CD4-positive, alpha-beta T cell treated with Interferon alpha-2 for 1 hour (primary cell): ENCODE data around the gene GNB1.
"Not testable (repeated sequence)": the region's sequence is repeated elsewhere in the genome, so short reads cannot be mapped to it uniquely, and the experiment has no call there.

ENCODE experiments used
- DNase-seq, 2 donors: peaks; one replicate each; pipeline ENCODE4 v3.0.0-alpha.2; 2020 to 2022

The GNB1 gene

DNA sequence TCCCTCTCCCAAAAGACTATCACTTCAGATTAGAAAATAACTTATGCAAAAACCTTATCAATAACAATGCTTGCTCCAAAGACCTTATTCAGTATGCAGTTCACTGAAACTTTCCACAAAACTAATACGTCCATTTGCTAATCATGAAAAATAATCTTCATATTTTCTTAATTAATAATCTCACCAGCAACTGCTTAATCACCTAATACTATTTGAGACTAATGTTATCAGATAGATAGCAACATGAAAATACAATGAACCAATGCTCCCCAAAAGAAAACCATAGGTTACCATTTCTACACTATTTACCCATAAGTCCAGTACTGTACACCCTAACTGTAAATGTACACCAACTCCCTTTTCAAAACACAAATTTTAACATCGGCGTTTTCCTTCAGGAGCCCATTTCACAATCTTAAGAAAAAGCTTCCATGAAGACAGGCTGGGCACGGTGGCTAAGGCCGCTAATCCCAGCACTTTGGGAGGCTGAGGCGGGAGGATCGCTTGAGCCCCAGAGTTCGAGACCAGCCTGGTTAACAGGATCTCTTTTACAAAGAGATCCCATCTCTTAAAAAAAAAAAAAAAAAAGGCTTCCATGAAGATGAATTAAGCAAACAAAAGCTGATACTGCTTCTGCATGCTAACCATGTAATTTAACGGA lies 1.7 kb downstream of the GNB1 start:
- no peak for DNase-seq

DNA sequence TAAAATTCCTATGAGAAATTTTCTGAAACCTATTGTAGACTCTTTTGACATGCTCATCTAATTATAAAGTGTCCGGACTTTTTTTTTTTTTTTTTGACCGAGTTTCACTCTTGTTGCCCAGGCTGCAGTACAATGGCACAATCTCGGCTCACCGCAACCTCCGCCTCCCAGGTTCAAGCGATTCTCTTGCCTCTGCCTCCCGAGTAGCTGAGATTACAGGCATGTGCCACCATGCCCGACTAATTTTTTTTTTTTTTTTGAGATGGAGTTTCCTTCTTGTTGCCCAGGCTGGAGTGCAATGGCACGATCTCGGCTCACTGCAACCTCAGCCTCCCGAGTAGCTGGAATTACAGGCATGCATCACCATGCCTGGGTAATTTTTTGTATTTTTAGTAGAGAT lies 7.0 kb downstream of the GNB1 start:
- not testable (repeated sequence) for DNase-seq

DNA sequence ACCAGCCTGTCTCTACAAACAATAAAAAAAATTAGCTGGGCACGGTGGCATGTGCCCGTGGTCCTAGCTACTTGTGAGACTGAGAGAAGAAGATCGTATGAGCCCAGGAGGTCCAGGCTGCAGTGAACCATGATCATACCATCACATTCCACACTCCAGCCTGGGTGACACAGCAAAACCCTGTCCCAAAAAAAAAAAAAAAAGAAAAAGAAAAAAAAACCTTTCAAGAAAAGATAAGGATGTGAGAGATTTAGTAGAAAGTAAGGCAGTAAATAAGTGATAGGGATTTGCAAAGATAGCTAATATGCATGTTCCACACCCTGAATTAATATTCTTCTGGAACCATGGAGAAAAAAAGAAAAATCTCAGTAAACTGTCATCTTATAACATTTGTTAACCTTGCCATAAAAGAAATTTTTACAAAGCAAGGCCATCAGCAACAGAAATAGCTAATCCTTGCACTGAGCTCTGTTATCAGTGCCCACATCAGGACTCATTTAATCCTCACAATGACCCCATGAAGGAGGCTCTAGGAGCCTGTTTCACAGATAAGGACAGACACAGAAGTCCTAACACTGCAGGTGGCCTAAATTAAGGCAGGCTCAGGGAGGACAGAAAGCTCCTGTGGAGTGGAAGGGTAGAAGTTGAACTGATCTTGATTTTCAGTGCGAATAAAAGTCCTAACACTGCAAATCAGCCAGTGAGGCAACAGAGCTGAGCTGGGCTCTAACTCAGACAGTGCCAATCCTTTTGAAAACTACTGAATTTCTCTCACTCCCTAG lies 7.6 kb downstream of the GNB1 start:
- no peak for DNase-seq

GRCh38 chr1:1881727-1882126 lies 9.2 kb downstream of the GNB1 start:
- no peak for DNase-seq

GRCh38 chr1:1880617-1881312 lies 10.1 kb downstream of the GNB1 start:
- no peak for DNase-seq

- no peak for DNase-seq
These were observed 10.9 kb downstream of the GNB1 start for GRCh38 chr1:1879942-1880341.

DNA sequence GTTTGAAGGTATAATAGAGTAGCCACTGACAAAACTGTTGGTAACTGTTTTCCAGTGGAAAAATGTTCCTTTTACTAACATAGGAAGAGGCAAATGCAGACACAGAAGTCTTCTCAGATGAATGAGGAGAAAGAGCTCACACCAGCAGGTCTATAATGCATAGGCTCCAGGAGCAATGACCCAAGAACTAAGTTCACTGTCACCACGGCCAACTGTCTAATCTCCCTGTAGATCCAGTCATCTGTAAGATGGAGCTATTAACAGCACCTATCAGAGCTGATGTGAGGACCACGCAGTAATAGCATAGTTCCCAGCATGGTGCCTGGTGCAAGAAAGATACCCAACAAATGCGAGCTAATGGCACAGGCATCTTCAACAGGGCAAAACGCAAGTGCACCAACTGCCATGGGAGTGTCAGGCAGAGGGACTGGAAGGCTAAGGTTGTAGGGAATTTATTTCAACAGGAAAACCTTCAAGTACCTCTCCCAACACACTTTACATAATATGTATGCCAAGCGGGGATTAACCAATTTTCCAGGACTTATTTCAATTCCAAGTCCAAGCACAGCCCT lies 12.9 kb downstream of the GNB1 start:
- no peak for DNase-seq

DNA sequence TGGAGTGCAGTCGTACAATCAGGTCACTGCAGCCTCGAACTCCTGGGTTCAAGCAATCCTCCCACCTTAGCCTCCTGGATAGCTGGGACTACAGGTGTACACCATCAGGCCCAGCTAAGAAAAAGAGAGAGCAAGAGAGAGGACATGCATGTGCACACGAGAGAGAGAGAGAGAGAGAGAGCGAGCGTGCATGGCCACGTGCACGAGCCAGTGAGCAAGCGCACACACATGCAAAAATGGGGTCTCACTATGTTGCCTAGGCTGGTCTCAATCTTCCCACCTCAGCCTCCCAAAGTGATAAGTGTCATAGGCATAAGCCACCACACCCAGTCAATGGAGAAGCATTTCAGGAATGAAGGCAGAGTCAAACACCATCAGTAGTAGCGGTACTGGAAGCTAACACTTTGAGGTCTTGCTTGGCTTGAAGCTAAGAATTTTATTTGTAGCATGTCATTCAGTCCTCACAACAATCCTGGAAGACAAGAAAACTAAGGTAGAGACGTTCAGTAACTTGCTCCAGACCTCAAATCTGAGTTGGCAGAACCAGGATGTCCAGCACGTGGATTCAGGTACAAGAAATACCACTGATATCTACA lies 14.5 kb downstream of the GNB1 start:
- no peak for DNase-seq

GRCh38 chr1:1875932-1876331 lies 15.0 kb downstream of the GNB1 start:
- no peak for DNase-seq

- DNase-seq, result no peak
These were observed 16.0 kb downstream of the GNB1 start for GRCh38 chr1:1874901-1875300.

DNA sequence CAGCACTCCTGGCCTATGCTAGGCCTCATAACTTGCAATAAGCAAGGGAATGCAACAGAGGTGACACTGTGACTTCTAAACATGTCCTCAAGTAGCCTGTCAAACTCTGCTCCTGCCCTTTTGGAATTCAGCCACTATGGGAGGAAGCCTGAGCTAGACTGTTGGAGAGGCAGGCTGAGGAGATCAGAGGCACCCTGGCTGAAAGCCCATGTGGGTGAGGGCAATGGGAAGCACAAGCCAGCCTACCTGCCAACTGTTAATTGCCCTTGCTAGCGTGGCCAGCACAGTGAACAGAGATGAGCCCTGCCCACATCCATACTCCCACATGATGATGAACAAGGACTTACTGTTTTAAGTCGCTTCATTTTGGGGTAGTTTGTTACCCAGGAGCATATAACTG lies 17.7 kb downstream of the GNB1 start:
- no peak for DNase-seq

- DNase-seq, result no peak
These were observed 18.4 kb downstream of the GNB1 start for GRCh38 chr1:1872329-1872994.

DNA sequence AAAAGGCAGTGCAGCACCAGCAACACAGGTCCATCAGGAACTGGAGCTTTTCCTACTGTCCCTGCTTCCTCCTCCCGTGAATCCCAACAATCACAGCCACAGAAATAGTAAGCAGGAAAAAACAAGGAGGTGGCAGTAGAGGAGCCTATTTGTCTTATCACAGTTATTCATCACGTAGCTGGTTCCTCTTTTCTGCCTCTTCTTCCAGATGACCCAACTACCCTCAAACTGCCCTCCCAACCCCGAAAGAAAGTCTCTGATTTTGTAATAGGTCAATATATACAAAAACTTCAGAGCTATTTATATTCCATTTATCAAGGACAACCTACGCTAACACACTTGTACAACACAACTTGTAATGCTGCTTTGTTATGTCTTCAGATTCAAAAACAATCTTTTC lies 21.4 kb downstream of the GNB1 start:
- no peak for DNase-seq

DNA sequence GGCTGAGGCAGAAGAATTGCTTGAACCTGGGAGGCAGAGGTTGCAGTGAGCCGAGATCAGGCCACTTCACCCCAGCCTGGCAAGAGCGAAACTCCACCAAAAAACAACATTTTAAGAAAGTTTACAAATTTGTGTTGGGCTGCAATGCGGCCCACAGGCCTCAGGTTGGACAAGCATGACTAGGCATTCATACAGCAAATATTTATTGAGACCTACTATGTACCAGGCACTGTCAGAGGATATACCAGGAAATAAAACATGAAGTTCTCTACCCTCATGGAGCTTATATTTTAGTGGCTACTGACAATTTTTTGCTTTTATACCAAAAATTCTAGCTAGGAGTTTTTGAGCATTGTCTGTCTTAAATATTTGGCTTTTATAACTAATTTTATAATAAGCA lies 23.7 kb downstream of the GNB1 start:
- DNase-seq, result no peak

DNA sequence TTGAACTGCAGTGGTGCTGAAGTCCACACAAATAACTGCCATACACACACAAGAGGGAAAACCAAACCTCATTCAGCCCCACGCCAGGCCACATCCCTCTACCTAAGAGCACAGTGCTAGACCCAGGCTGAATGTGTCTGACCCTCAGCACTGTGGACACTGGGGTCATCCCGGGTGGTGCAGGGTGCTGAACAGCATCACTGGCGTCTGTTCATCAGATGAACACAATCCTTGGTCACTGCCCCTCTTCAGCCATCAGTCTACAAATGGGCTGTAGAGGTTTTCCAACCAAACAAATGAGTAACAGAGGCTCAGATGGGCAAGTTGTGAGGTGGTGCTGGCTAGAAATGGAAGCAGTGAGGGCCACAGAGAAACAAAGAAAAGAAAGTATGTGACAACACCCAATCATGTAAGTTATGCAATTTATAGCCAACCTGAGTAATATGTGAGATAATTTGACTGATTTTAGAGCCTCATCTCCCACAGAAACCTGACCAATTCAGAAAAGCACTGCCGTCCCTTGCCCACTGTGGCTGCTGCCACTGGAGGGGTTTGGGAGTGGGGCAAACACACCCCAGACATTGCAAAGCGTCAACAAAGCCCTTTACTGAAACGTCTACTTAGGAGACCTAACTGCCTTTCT lies 27.9 kb downstream of the GNB1 start:
- no peak for DNase-seq

DNA sequence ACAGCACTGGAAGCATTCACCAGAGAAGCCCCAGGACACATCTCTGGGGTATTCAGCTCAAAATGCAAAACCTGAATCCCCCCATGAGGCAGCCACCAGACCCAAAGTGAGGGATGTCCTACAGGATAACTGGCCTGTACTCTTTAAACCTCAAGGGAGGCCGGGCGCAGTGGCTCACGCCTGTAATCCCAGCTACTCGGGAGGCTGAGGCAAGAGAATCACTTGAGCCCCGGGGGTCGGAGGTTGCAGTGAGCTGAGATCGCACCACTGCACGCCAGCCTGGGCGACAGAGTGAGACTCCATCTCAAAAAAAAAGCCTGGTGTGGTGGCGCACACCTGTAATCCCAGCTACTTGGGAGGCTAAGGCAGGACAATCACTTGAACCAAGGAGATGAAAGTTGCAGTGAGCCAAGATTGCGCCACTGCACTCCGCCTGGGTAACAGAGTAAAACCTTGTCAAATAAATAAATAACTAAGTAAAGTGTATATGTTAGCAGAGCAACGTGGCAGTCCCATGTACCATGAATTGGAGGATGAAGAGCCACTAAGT lies 29.1 kb downstream of the GNB1 start:
- not testable (repeated sequence) for DNase-seq

DNA sequence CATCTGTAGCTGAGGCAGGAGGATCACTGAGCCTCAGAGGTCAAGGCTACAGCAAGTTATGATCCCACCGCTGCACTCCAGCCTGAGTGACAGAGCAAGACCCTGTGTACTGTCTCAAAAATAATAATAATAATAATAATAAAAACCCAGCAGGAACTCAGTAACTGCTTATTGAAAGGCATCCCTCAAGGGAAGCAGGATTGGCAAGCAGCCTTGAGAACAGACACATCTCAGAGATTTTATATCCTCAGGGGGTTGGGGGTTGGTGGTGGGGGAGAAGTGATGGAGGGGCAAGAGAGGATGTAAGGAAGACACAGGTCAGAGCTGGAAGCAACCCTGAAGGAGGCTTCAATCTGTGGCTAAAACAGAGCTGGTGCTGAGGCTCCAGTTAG lies 29.6 kb downstream of the GNB1 start:
- no peak for DNase-seq

GRCh38 chr1:1859970-1860697 lies 30.8 kb downstream of the GNB1 start:
- not testable (repeated sequence) for DNase-seq

GRCh38 chr1:1858382-1859086 lies 32.4 kb downstream of the GNB1 start:
- peak; percentile 24 to 57 for DNase-seq

DNA sequence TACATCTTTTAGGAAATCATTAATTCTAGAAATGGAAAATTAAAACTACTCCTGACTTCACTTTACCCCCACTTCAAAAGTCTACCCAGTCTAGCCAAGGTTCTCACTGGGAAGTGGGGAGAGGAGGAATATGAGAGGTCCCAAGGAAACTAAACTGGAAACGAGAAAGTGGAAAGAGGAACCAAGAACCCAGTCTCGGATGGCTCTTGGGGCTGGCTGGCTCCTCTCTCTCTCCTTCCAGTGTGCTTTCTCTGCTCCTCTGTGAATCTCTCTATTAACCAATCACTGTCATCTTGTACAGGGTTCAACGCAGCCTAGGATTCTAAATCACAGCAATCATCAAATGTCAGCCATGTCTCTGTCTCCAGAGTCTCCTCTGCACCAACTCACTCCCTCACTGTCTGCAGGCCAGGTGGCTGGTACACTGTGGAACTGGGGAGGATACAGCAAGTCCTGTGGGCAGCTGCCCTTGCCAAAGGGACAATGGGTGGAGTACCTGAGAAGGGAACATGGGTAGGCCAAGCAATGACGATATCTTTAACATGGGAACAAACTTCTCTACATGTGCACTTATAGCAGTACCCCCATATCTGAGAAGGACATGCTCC lies 33.7 kb downstream of the GNB1 start:
- no peak for DNase-seq
